NCI-H526 treated with DMSO at 0.1 percent for 48 hours (cell line): ENCODE data around the gene UPF3A.
A peak's percentile ranks its signal among the peaks of the same experiment; 100 is the strongest.

Experiments used
- DNase-seq: peaks from one replicate; lab custom pipeline; 2025; lab: John Stamatoyannopoulos, UW

Gene UPF3A

GRCh38 chr13:114304346-114305034 lies 23.1 kb downstream of the UPF3A start:
- DNase-seq = no peak

- no peak for DNase-seq
Measured at GRCh38 chr13:114309086-114309485, 27.7 kb downstream of the UPF3A start.

- DNase-seq = no peak
Measured at GRCh38 chr13:114309806-114310410, 28.5 kb downstream of the UPF3A start.

- DNase-seq = no peak
Measured at GRCh38 chr13:114310956-114311355, 29.6 kb downstream of the UPF3A start.

GRCh38 chr13:114311387-114311786 lies 30.0 kb downstream of the UPF3A start:
- DNase-seq = peak; percentile 56

- DNase-seq = peak; percentile 88
Measured at GRCh38 chr13:114311908-114312307, 30.5 kb downstream of the UPF3A start.

- no peak for DNase-seq
Measured at GRCh38 chr13:114313061-114313860, 31.9 kb downstream of the UPF3A start.

GRCh38 chr13:114314074-114314912 lies 32.9 kb downstream of the UPF3A start, which contains the start of gene CHAMP1:
TSS of gene CHAMP1 (plus strand) at chr13:114314503. CDS start at chr13:114323843, 9,340 bp downstream.
- peak; percentile 96 for DNase-seq

- DNase-seq = no peak
Measured at GRCh38 chr13:114315074-114315785, 33.8 kb downstream of the UPF3A start.

GRCh38 chr13:114318624-114319023 lies 37.2 kb downstream of the UPF3A start:
- no peak for DNase-seq

- no peak for DNase-seq
Measured at GRCh38 chr13:114319441-114319913, 38.1 kb downstream of the UPF3A start.

- DNase-seq = no peak
Measured at GRCh38 chr13:114320065-114320464, 38.7 kb downstream of the UPF3A start.

- no peak for DNase-seq
Measured at GRCh38 chr13:114321256-114321655, 39.9 kb downstream of the UPF3A start.

- no peak for DNase-seq
Measured at GRCh38 chr13:114323349-114323748, 41.9 kb downstream of the UPF3A start.

- no peak for DNase-seq
Measured at GRCh38 chr13:114324334-114324733, 42.9 kb downstream of the UPF3A start.

GRCh38 chr13:114325729-114326128 lies 44.3 kb downstream of the UPF3A start:
- DNase-seq = no peak

- no peak for DNase-seq
Measured at GRCh38 chr13:114328034-114328433, 46.6 kb downstream of the UPF3A start.

GRCh38 chr13:114328595-114328994 lies 47.2 kb downstream of the UPF3A start:
- DNase-seq = no peak

GRCh38 chr13:114330086-114330485 lies 48.7 kb downstream of the UPF3A start:
- no peak for DNase-seq

- DNase-seq = peak; percentile 50
Measured at GRCh38 chr13:114333881-114334280, 52.5 kb downstream of the UPF3A start.
